Measurements from ENCODE around the gene CCNG2. TPM values are rescaled to one million over a fixed set of nuclear protein-coding genes. Genes with fewer than 3 reads are reported as not detected.

CCNG2 gene
- total and polyA plus RNA-seq, 10 of the 15 experiments (the other 5 are each of a cell fraction or from before 2014, with no cell fraction given), result 1.9 to 70.6 (median 5.9) TPM

DNA sequence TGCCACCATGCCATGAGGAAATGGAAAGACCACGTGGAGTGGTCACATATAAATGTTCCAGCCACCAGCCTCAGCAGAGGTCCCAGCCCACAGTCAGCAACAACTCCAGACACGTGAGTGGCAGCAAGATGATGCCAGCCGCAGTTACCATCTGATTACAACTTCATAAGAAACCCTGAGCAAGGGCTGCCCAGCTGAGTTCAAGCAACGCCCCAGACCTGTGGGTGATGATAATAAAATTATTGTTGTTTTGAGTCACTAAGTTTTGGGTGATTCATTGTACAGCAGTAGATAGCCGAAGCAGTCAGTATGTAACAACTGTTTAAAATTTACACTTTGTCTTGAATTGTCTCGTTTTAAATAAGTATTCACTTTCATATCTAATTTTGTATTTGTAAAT is 5.8 kb upstream of the CCNG2 start:
- H3K36me3 ChIP-seq (ENCODE audit: control insufficient read depth in 2 of 2, insufficient read depth in 2 of 2, low read length in 1 of 2), result no peaks in the 10 kb centered on the region
- no peak overlapping the region for H3K4me2 ChIP-seq (ENCODE audit: control insufficient read depth, insufficient read depth)
- no peak overlapping the region for H3K9ac ChIP-seq (ENCODE audit: control insufficient read depth, insufficient read depth, low read length)
- ChIA-PET POLR2A (no interaction called here), SMC1A (ENCODE audit: uncharacterized antibody, unreplicated experiment) (interaction anchor here (1.1 to 11.8 kb wide), 3 partner anchors 24 to 56 kb away, joined by 4 to 177 read pairs (median 5); no protein-coding TSS in a partner anchor), CTCF (interaction anchor here (1.1 to 5.8 kb wide), 3 partner anchors 52 to 56 kb away, joined by 4 to 54 read pairs (median 14); no protein-coding TSS in a partner anchor), RAD21 (ENCODE audit: unreplicated experiment) (interaction anchor here (2.6 to 5.8 kb wide), 2 partner anchors 42 to 50 kb away, joined by 10 to 68 read pairs; no protein-coding TSS in a partner anchor)
- intact Hi-C loops (cut with micrococcal nuclease; ENCODE audit: unreplicated experiment), result no loop called here
- TF ChIP-seq IKZF1 (conservative IDR thresholded peaks at IDR 0.05) (no peak), SRF (IDR thresholded peaks at IDR 0.05; ENCODE audit: low read depth in 2 of 2, low read length in 2 of 2) (no peak), SREBF1 (IDR thresholded peaks at IDR 0.05; ENCODE audit: low read length) (no peak), MEF2B (IDR thresholded peaks at IDR 0.05; ENCODE audit: partially characterized antibody, poor library complexity, severe bottlenecking) (no peak), ASH2L (IDR thresholded peaks at IDR 0.05; ENCODE audit: borderline replicate concordance, low read depth) (no peak), FOXK2 (IDR thresholded peaks at IDR 0.05) (no peak), SMAD1 (IDR thresholded peaks at IDR 0.05; ENCODE audit: low read depth, partially characterized antibody) (no peak), ZNF622 (IDR thresholded peaks at IDR 0.05) (no peak), BCL11A (IDR thresholded peaks at IDR 0.05; ENCODE audit: low read depth, low read length) (no peak), NFIC (IDR thresholded peaks at IDR 0.05; ENCODE audit: low read depth, low read length) (no peak), HCFC1 (IDR thresholded peaks at IDR 0.05; ENCODE audit: low read length) (no peak)
- TF ChIP-seq, protein P1, sequence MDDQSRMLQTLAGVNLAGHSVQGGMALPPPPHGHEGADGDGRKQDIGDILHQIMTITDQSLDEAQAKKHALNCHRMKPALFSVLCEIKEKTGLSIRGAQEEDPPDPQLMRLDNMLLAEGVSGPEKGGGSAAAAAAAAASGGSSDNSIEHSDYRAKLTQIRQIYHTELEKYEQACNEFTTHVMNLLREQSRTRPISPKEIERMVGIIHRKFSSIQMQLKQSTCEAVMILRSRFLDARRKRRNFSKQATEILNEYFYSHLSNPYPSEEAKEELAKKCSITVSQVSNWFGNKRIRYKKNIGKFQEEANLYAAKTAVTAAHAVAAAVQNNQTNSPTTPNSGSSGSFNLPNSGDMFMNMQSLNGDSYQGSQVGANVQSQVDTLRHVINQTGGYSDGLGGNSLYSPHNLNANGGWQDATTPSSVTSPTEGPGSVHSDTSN (IDR thresholded peaks at IDR 0.05; ENCODE audit: insufficient replicate concordance, low read depth, low read length), result no peak
- TF ChIP-seq, protein P2, sequence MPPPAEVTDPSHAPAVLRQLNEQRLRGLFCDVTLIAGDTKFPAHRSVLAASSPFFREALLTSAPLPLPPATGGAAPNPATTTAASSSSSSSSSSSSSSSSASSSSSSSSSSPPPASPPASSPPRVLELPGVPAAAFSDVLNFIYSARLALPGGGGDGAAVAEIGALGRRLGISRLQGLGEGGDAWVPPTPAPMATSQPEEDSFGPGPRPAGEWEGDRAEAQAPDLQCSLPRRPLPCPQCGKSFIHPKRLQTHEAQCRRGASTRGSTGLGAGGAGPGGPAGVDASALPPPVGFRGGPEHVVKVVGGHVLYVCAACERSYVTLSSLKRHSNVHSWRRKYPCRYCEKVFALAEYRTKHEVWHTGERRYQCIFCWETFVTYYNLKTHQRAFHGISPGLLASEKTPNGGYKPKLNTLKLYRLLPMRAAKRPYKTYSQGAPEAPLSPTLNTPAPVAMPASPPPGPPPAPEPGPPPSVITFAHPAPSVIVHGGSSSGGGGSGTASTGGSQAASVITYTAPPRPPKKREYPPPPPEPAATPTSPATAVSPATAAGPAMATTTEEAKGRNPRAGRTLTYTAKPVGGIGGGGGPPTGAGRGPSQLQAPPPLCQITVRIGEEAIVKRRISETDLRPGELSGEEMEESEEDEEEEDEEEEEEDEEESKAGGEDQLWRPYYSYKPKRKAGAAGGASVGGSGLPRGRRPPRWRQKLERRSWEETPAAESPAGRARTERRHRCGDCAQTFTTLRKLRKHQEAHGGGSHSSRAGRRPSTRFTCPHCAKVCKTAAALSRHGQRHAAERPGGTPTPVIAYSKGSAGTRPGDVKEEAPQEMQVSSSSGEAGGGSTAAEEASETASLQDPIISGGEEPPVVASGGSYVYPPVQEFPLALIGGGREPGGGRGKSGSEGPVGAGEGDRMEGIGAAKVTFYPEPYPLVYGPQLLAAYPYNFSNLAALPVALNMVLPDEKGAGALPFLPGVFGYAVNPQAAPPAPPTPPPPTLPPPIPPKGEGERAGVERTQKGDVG (CRISPR knock-in tag; IDR thresholded peaks at IDR 0.05), result no peak
- TF ChIP-seq, protein P3, sequence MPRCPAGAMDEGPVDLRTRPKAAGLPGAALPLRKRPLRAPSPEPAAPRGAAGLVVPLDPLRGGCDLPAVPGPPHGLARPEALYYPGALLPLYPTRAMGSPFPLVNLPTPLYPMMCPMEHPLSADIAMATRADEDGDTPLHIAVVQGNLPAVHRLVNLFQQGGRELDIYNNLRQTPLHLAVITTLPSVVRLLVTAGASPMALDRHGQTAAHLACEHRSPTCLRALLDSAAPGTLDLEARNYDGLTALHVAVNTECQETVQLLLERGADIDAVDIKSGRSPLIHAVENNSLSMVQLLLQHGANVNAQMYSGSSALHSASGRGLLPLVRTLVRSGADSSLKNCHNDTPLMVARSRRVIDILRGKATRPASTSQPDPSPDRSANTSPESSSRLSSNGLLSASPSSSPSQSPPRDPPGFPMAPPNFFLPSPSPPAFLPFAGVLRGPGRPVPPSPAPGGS (IDR thresholded peaks at IDR 0.05; ENCODE audit: borderline replicate concordance, insufficient read depth, low read depth, low read length, poor library complexity, severe bottlenecking), result no peak
- H2AFZ ChIP-seq (ENCODE audit: control insufficient read depth, low read depth, low read length), result no peak overlapping the region
- H3K79me2 ChIP-seq (ENCODE audit: control insufficient read depth, insufficient read depth, low read length), result no peaks in the 10 kb centered on the region
- no peak overlapping the region for H3K4me3 ChIP-seq
- H3K9me3 ChIP-seq (replicated peaks; ENCODE audit: control insufficient read depth, insufficient read depth, low read length), result no peaks in the 10 kb centered on the region; the same call in 2 of the 3 replicates
- WGBS (ENCODE audit: insufficient coverage, insufficient replicate concordance, low lambda C conversion rate, missing lambda C conversion rate), result 69% methylated on average over 6 of the region's 6 CpGs
- H3K27ac ChIP-seq (ENCODE audit: control insufficient read depth, insufficient read depth), result no peak overlapping the region
- no TSS peak for BruUV-seq (replicated peaks)
- H3K27me3 ChIP-seq (replicated peaks in 1 of 2; ENCODE audit: control insufficient read depth in 2 of 2, insufficient read depth in 2 of 2, low read length in 1 of 2), result no peaks in the 10 kb centered on the region
- ATAC-seq, result no peak
- DNase-seq (ENCODE audit: low read depth, low spot score), result no peak
- peaks cover 35% of the 10 kb centered on the region for H3K4me1 ChIP-seq (ENCODE audit: control insufficient read depth, insufficient read depth, low read length)
- no peaks in the 10 kb centered on the region for H4K20me1 ChIP-seq (ENCODE audit: control insufficient read depth, insufficient read depth)
- in situ Hi-C loops (cut with MboI), result no loop called here
- FAIRE-seq, result no peak

All from GM12878 (cell line).